NCI-H146 treated with DMSO at 0.1 percent for 48 hours (cell line): ENCODE results near the gene TRAF7.
A peak's percentile ranks its signal among the peaks of the same experiment; 100 is the strongest.

ENCODE experiments used
- DNase-seq: peaks from one replicate; lab custom pipeline; 2025; ENCODE audit not compliant: unreplicated experiment; lab: John Stamatoyannopoulos, UW

The TRAF7 gene

GRCh38 chr16:2213817-2214718 lies 58.5 kb downstream of the TRAF7 start:
- DNase-seq, result no peak

DNA sequence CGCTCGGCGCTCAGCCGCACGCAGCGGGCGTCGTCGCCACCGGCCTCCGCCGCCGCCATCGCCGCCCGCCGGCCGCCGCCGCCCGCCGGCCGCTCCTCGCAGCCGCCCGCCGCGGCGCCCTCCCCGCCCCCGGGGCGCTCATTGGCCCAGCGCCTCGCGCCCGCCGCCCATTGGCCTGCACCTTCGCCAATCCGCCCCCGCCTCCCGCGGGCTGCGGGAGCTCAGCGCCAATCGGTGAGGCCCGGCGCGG lies 59.1 kb downstream of the TRAF7 start, which contains the start of gene PGP:
Gene PGP (minus strand): TSS at position 122 of the 250 bp plus-strand sequence. CDS start 63 bp downstream, at position 59.
- no peak for DNase-seq

- DNase-seq, result no peak
Measured at GRCh38 chr16:2216330-2216729, 60.7 kb downstream of the TRAF7 start.

GRCh38 chr16:2223221-2223941 lies 67.8 kb downstream of the TRAF7 start, which contains the start of gene E4F1:
E4F1 (plus strand) TSS chr16:2223591; CDS start chr16:2223614, 23 bp downstream.
- DNase-seq, result peak; percentile 99

DNA sequence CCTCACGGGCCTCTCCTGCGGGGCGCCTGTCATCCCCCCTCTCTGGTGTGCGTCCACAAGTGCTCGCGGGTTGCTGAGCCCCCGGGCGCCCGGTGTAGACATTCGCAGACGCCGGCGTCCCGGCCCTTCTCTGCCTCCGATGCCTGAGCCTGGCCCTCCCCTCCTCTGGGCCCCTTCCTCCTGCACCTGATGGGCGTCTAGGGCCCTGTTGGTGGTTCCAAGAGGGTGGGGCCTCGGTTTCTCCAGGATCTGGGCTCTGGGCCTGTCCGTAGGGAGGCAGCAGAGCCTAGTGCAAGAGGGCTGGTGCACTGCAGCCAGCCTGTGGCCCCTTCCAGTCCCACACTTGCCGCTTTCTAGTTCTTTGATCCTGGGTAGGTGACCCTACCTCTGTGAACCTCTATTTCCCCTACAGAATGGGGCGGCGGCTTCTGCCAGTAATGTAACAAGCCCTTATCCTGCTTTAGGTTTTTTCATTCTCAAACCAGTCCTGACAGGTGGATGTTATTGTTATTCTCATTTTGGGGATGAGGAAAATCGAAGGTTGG lies 68.4 kb downstream of the TRAF7 start:
- DNase-seq, result no peak

GRCh38 chr16:2226245-2226793 lies 70.7 kb downstream of the TRAF7 start:
- no peak for DNase-seq

GRCh38 chr16:2226918-2227317 lies 71.3 kb downstream of the TRAF7 start:
- no peak for DNase-seq
